Measurements from ENCODE around the gene GALNT13. TPM values are rescaled to one million over a fixed set of nuclear protein-coding genes. Genes with fewer than 3 reads are reported as not detected.

The GALNT13 gene
- total and polyA plus RNA-seq, 2 of the 13 experiments (the other 11 are each of a cell fraction or from before 2014, with no cell fraction given), result 1.3 to 5.0 TPM

GRCh38 chr2:154449951-154450658 lies 578.4 kb downstream of the GALNT13 start (continued):
- no peak for TF ChIP-seq GTF3A (CRISPR knock-in tag; conservative IDR thresholded peaks at IDR 0.05)
- no peak; the same call in 1 of the 2 replicates for TF ChIP-seq ZFP36L1 (CRISPR knock-in tag; IDR thresholded peaks at IDR 0.05)
- TF ChIP-seq SP5 (CRISPR knock-in tag; IDR thresholded peaks at IDR 0.05; ENCODE audit: borderline replicate concordance, low read depth), result no peak
- no peak for TF ChIP-seq PRDM15 (CRISPR knock-in tag; IDR thresholded peaks at IDR 0.05)
- no peak for TF ChIP-seq ATRX (CRISPR knock-in tag; IDR thresholded peaks at IDR 0.05; ENCODE audit: borderline replicate concordance)
- peak; percentile 80 for TF ChIP-seq ARID3A (IDR thresholded peaks at IDR 0.05; ENCODE audit: low read depth, low read length)
- TF ChIP-seq ZFP90 (CRISPR knock-in tag; IDR thresholded peaks at IDR 0.05; ENCODE audit: borderline replicate concordance), result no peak
- TF ChIP-seq SNAPC5 (CRISPR knock-in tag; IDR thresholded peaks at IDR 0.05; ENCODE audit: borderline replicate concordance), result no peak
- no peak for TF ChIP-seq ARNTL (CRISPR knock-in tag; IDR thresholded peaks at IDR 0.05)
- TF ChIP-seq ZNF782 (CRISPR knock-in tag; IDR thresholded peaks at IDR 0.05; ENCODE audit: borderline replicate concordance), result no peak
- no peak for TF ChIP-seq ZNF850 (CRISPR knock-in tag; conservative IDR thresholded peaks at IDR 0.05)
- no peak for TF ChIP-seq ZNF605 (CRISPR knock-in tag; IDR thresholded peaks at IDR 0.05)
- no peak for TF ChIP-seq ZNF607 (CRISPR knock-in tag; IDR thresholded peaks at IDR 0.05; ENCODE audit: borderline replicate concordance)
- TF ChIP-seq ZBTB1 (CRISPR knock-in tag; IDR thresholded peaks at IDR 0.05; ENCODE audit: borderline replicate concordance), result no peak
- TF ChIP-seq CBX1 (IDR thresholded peaks at IDR 0.05; ENCODE audit: low read depth), result no peak
- TF ChIP-seq ZNF251 (CRISPR knock-in tag; IDR thresholded peaks at IDR 0.05), result no peak
- TF ChIP-seq PBX3 (CRISPR knock-in tag; IDR thresholded peaks at IDR 0.05; ENCODE audit: borderline replicate concordance), result no peak
- peak; percentile 83 for TF ChIP-seq HDAC2 (CRISPR knock-in tag; IDR thresholded peaks at IDR 0.05)
- no peak for TF ChIP-seq DNMT1 (CRISPR knock-in tag; IDR thresholded peaks at IDR 0.05)
- TF ChIP-seq BRCA1 (CRISPR knock-in tag; IDR thresholded peaks at IDR 0.05), result no peak
- TF ChIP-seq ZNF543 (CRISPR knock-in tag; IDR thresholded peaks at IDR 0.05), result no peak
- TF ChIP-seq ZNF292 (CRISPR knock-in tag; IDR thresholded peaks at IDR 0.05; ENCODE audit: borderline replicate concordance, low read depth), result peak; percentile 78
- TF ChIP-seq ATF5 (CRISPR knock-in tag; IDR thresholded peaks at IDR 0.05; ENCODE audit: low read depth), result no peak
